Stimulated activated CD4-positive, alpha-beta T cell treated with anti-CD3 and anti-CD28 coated beads, Interleukin-4, amount 100 ng/mL, for 24 hours (primary cell): ENCODE results near the gene SHROOM2.
A peak's percentile ranks its signal among the peaks of the same experiment; 100 is the strongest.

Source experiments
- DNase-seq: peaks from one replicate; pipeline ENCODE4 v3.0.0-alpha.2; 2020

SHROOM2 gene

GRCh38 chrX:9905721-9906120 lies 119.5 kb downstream of the SHROOM2 start:
- no peak for DNase-seq

- no peak for DNase-seq
Observed at GRCh38 chrX:9906919-9907318, 120.7 kb downstream of the SHROOM2 start.

GRCh38 chrX:9907645-9908387 lies 121.6 kb downstream of the SHROOM2 start:
- DNase-seq: no peak

- no peak for DNase-seq
Observed at GRCh38 chrX:9909254-9909653, 123.0 kb downstream of the SHROOM2 start.

- no peak for DNase-seq
Observed at GRCh38 chrX:9911487-9911886, 125.3 kb downstream of the SHROOM2 start.

- no peak for DNase-seq
Observed at GRCh38 chrX:9912351-9913145, 126.3 kb downstream of the SHROOM2 start.

- DNase-seq: no peak
Observed at GRCh38 chrX:9913146-9913433, 126.9 kb downstream of the SHROOM2 start.

GRCh38 chrX:9917861-9918260 lies 131.6 kb downstream of the SHROOM2 start:
- no peak for DNase-seq

- DNase-seq: no peak
Observed at GRCh38 chrX:9919632-9920172, 133.5 kb downstream of the SHROOM2 start.

- no peak for DNase-seq
Observed at GRCh38 chrX:9921407-9921806, 135.2 kb downstream of the SHROOM2 start.

GRCh38 chrX:9923357-9923756 lies 137.1 kb downstream of the SHROOM2 start:
- no peak for DNase-seq

GRCh38 chrX:9926002-9926401 lies 139.8 kb downstream of the SHROOM2 start:
- DNase-seq: no peak

GRCh38 chrX:9927698-9928482 lies 141.7 kb downstream of the SHROOM2 start:
- no peak for DNase-seq

- no peak for DNase-seq
Observed at GRCh38 chrX:9935436-9935835, 149.2 kb downstream of the SHROOM2 start.

- no peak for DNase-seq
Observed at GRCh38 chrX:9937761-9938160, 151.5 kb downstream of the SHROOM2 start.

GRCh38 chrX:9938516-9938915 lies 152.3 kb downstream of the SHROOM2 start:
- DNase-seq: no peak

- no peak for DNase-seq
Observed at GRCh38 chrX:9940421-9940820, 154.2 kb downstream of the SHROOM2 start.

- peak; percentile 75 for DNase-seq
Observed at GRCh38 chrX:9942086-9942485, 155.9 kb downstream of the SHROOM2 start.

- DNase-seq: no peak
Observed at GRCh38 chrX:9943420-9943819, 157.2 kb downstream of the SHROOM2 start.

- no peak for DNase-seq
Observed at GRCh38 chrX:9947131-9947794, 161.0 kb downstream of the SHROOM2 start.

GRCh38 chrX:9948406-9948805 lies 162.2 kb downstream of the SHROOM2 start:
- DNase-seq: no peak

GRCh38 chrX:9952300-9952699 lies 166.1 kb downstream of the SHROOM2 start:
- DNase-seq: no peak

- DNase-seq: no peak
Observed at GRCh38 chrX:9953396-9953795, 167.2 kb downstream of the SHROOM2 start.
